HG03442 (cell line): ENCODE data around the gene TARDBP.
A peak's percentile ranks its signal among the peaks of the same experiment; 100 is the strongest.
"Not testable (repeated sequence)": the region's sequence is repeated elsewhere in the genome, so short reads cannot be mapped to it uniquely, and the experiment has no call there.

Source experiments
- ATAC-seq: cut with Tn5 transposase; IDR thresholded peaks from one replicate; pipeline ENCODE4 v1.9.1; 2021; ENCODE audit warnings: mild to moderate bottlenecking, moderate library complexity; ENCODE audit not compliant: unreplicated experiment

TARDBP gene

DNA sequence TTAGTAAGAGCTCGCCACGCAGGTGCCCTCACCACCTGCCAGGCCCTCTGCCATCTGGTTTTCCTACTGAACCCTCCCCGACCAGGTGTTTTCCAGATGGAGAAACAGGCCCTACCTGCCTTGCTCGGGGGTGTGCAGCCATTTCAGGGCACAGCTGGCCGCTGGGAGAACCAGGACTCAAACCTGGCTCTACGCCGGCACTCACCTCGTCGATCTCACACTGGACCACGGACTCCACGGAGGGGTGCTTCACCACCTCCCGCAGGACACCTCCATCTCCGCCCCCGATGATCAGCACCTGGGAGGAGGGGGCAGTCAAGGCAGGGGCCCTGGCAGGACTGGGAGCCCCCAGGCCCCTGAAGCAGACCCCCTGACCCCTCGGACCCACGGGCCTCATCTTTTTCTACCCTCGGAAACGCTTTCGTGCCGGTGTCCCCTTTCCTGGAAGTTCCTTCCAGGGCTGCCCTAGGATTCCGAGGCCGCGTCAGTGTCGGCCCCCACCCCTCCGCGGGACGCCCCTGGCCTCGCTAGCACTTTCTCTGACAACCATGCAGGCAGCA, 46.2 kb downstream of the TARDBP start:
- ATAC-seq = no peak

DNA sequence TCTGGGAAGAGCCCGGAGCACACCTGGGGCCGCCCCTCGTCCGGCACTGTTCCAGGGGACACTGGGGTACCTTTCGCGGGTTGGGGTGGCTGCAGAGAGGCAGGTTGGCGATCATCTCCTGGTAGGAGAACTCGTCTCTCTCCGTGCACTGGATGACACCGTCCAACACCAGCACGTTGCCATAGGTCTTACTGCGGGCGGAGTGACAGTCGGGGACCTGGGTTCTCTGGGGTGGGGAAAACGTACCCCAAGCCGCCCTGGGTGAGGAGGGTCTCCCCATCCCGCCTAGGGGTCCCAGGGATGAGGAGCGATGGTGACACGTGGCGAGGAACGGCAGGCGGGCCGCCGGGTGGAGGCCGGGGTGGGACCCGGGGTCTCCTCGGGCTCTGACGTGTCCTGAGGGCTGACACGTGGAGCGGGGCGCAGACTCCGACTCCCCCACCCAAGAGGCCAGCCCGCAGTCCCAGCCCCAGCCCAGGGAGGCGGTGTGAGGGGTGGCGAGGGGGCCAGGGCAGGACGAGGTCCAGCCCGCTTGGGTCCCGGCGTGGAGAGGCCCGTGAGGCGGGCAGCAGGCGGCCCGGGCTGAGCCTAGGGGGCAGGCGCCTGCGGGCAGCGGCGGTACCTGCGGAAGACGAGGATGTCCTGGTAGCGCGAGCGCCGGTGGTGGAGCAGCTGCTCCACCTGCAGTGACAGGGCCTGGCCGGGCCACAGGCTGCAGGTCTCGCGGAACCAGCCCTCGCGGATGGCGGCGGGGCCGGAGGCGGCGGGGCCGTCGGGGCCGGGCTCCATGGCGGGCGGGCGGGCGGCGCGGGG, 46.9 kb downstream of the TARDBP start:
- ATAC-seq = no peak

GRCh38 chr1:11059968-11060830, 47.7 kb downstream of the TARDBP start, which contains the start of gene SRM:
SRM (minus strand) TSS chr1:11060018; CDS start chr1:11059943, 75 bp downstream.
- ATAC-seq = peak; percentile 78

DNA sequence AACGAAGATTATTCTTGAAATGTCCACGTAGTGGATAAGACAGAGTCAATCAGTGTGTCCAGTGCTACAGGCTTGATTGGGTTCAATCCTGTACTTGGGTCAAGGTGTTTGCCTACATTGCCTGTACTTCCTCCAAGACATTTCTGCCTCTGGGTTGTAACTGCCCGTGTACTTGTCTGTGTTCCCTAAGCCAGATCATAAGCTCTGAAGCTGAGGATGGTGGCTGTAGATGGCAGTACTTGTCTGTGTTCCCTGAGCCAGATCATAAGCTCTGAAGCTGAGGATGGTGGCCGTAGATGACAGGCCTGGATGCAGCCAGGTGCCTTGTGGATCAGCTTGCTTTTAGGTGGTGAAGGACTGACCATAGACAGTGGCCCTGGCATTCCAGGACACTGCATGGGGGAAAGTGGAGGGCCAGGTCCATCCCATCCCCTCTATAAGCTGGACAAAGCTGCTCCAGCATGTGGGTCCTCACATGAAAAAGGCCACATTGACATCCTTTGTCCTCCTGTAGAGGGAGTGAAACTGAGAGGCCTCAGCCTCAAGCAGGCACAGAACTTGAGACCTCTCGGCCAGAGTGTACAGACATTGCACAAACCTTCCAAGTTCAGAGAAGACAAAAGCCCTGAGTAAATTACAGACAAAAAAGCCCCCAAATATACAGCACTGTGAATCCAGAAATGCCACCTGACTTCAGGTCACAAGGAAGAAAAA, 49.4 kb downstream of the TARDBP start:
- no peak for ATAC-seq

- no peak for ATAC-seq
Measured at GRCh38 chr1:11062965-11063401, 50.5 kb downstream of the TARDBP start.

DNA sequence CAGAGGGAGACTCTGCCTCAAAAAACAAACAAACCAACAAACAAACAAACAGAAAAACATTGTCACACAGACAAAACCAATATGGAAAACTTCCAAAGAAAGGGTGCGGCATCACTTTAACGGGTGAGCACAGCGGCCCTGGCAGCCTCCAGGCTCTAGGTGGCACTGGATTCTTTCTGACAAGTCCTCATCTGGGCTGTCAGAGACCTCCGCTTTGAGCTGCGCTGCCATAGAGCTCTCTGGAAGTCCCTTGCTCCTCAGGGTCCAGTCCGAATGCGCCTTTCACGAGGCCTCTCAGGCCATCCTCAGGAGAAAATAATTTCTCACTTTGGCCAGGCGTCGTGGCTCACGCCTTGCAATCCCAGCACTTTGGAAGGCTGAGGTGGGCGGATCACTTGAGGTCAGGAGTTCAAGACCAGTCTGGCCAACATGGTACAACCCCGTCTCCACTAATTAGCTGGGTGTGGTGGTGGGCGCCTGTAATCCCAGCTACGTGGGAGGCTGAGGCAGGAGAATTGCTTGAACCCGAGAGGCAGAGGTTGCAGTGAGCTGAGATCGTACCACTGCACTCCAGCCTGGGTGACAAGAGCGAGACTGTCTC, 51.6 kb downstream of the TARDBP start:
- ATAC-seq = not testable (repeated sequence)

DNA sequence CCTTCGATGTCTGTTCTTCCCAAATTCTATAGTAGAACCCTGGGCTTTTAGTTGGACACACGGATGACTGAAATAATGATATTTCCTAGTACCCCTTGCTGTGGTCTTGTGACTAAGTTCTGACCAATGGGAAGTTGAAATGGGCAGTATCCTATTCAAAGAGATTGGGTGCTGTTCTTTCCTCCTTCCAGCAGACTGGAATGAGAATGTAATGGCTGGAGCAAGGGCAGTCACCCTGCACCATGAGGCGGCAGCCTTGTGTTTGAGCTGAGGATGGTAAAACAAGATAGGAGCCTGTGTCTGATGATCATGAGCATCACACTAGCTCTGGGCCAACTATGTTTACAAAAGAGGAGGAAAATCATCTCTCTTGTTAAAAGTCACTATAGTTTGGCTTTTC, 52.5 kb downstream of the TARDBP start:
- ATAC-seq = no peak

DNA sequence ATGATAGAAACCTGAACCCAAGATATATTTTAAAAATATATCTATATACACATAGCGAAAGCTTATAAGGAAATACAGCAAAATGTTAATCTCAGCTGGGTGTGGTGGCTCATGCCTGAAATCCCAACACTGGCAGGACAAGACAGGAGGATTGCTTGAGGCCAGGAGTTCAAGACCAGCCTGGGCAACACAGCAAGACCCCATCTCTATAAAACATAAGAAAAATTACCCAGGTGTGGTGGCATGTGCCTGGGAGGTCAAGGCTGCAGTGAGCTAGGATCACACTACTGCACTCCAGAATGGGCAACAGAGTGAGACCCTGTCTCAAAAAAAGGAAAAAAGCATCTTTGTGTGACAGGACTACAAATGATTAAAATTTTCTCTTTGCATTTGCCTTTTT, 53.3 kb downstream of the TARDBP start:
- ATAC-seq = no peak

GRCh38 chr1:11067716-11068599, 55.5 kb downstream of the TARDBP start:
- ATAC-seq = no peak

- no peak for ATAC-seq
Measured at GRCh38 chr1:11068600-11069473, 56.4 kb downstream of the TARDBP start.

GRCh38 chr1:11070876-11071275, 58.4 kb downstream of the TARDBP start:
- no peak for ATAC-seq

- ATAC-seq = no peak
Measured at GRCh38 chr1:11071463-11072215, 59.2 kb downstream of the TARDBP start.

- no peak for ATAC-seq
Measured at GRCh38 chr1:11072216-11072917, 59.9 kb downstream of the TARDBP start.

GRCh38 chr1:11073398-11073797, 60.9 kb downstream of the TARDBP start:
- not testable (repeated sequence) for ATAC-seq
